SK-N-MC (cell line): ENCODE results near the gene UTP25.
"Not testable (repeated sequence)": the region's sequence is repeated elsewhere in the genome, so short reads cannot be mapped to it uniquely, and the experiment has no call there.

ENCODE experiments used
- DNase-seq: peaks from one replicate; pipeline ENCODE4 v3.0.0-alpha.2; 2011; ENCODE audit warnings: low read depth, low spot score
- H3K27ac ChIP-seq: fragments of 200-600 bp; sonication (generic); 2 replicates; pipeline ENCODE4 v1.5.1; 2016; ENCODE audit warnings: mixed run types
- H3K36me3 ChIP-seq: fragments of 200-600 bp; sonication (generic); 2 replicates; pipeline ENCODE4 v1.6.1; 2017; ENCODE audit warnings: antibody characterized with exemption, low read length, mixed read lengths; ENCODE audit not compliant: insufficient read depth
- H3K4me3 ChIP-seq: fragments of 200-600 bp; sonication (generic); 2 replicates; pipeline ENCODE4 v1.5.1; 2016
- H3K9ac ChIP-seq: fragments of 200-600 bp; sonication (generic); 2 replicates; pipeline ENCODE4 v1.8.0; 2017; ENCODE audit warnings: mixed run types, mixed read lengths; ENCODE audit not compliant: insufficient read length
- H3K9me3 ChIP-seq: fragments of 200-600 bp; sonication (generic); 2 replicates; pipeline ENCODE4 v1.6.1; 2017; ENCODE audit warnings: low read depth, mild to moderate bottlenecking, antibody characterized with exemption, low read length, moderate library complexity, mixed read lengths
- EZH2 ChIP-seq: fragments of 200-600 bp; sonication (generic); IDR thresholded peaks from one replicate; pipeline ENCODE4 v1.6.1; 2017; ENCODE audit warnings: antibody characterized with exemption
- FOXP2 ChIP-seq: optimal IDR thresholded peaks from 2 replicates; pipeline ENCODE3; 2011; ENCODE audit warnings: mild to moderate bottlenecking, moderate library complexity; ENCODE audit not compliant: insufficient read depth; ENCODE audit errors: extremely low read length, control extremely low read depth
- POLR2AphosphoS5 ChIP-seq: IDR thresholded peaks from 2 replicates; pipeline ENCODE4 v1.6.1; 2012; ENCODE audit warnings: mild to moderate bottlenecking, low read depth, low read length, borderline replicate concordance

Gene UTP25

DNA sequence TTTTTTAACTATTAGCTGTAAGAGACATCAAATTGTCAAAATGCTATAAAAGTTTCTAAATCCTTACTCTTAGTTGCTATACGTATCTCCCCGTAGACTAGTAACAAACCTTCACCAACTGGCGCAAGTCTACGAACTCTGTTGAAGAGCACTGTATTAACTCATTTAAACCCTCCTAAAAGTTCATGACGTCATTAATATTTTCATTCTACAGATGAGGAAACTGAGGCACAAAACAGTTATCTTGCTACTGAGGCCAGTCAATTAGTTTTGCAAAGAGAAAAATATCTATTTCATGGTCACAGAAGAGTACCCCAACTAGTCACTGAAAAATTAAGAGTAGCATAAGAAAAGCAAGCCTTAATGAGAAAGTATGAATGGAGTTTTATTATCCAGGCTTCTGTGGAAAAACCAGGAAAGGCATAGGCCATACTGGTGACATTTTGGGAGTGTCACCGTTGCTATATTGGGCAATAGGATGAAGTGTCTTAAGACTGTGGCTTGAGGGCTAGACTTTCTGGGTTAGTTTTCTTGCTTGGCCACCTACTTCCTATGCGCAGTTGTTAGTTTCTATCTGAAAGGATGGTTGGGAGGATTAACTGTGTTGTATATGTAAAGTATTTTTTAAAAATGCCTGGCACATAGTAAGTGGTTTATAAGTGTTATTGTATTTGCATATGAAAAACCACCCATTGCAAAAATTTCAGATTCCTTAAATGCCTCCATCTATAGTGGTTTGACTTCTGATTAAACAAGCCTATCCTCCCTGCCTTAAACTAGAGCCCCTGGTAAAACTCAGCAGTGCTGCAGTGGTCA is 57.8 kb downstream of the UTP25 start:
- no peaks in the 10 kb centered on the region for H3K36me3 ChIP-seq
- H3K9me3 ChIP-seq: no peaks in the 10 kb centered on the region
- no peak overlapping the region for H3K9ac ChIP-seq
- no peak for DNase-seq
- TF ChIP-seq POLR2AphosphoS5: no peak
- TF ChIP-seq EZH2: no peak
- TF ChIP-seq FOXP2: no peak
- H3K4me3 ChIP-seq: no peak overlapping the region
- no peak overlapping the region for H3K27ac ChIP-seq

- TF ChIP-seq FOXP2 (no peak), POLR2AphosphoS5 (no peak), EZH2 (no peak)
- no peaks in the 10 kb centered on the region for H3K36me3 ChIP-seq
- no peaks in the 10 kb centered on the region for H3K9me3 ChIP-seq
- no peak for DNase-seq
- H3K27ac ChIP-seq: no peak overlapping the region
- H3K4me3 ChIP-seq: no peak overlapping the region
- H3K9ac ChIP-seq: no peak overlapping the region
These were observed 58.4 kb downstream of the UTP25 start for GRCh38 chr1:209886219-209886536.

- H3K27ac ChIP-seq, H3K9ac ChIP-seq, H3K9me3 ChIP-seq, H3K36me3 ChIP-seq, DNase-seq, H3K4me3 ChIP-seq: not testable (repeated sequence)
These were observed 60.7 kb downstream of the UTP25 start for GRCh38 chr1:209888291-209889076.

DNA sequence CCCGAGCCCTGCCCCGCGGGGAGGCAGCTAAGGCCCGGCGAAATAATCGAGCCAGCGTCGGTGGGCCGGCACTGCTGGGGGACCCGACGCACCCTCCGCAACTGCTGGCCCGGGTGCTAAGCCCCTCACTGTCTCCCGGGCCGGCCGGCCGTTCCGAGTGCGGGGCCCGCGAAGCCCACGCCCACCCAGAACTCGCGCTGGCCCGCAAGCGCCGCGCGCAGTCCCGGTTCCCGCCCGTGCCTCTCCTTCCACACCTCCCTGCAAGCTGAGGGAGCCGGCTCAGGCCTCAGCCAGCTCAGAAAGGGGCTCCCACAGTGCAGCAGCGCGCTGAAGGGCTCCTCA is 61.3 kb downstream of the UTP25 start:
- H3K36me3 ChIP-seq: no peaks in the 10 kb centered on the region
- no peak for TF ChIP-seq FOXP2
- no peak for TF ChIP-seq EZH2
- TF ChIP-seq POLR2AphosphoS5: no peak
- no peak for DNase-seq
- H3K9ac ChIP-seq: no peak overlapping the region
- H3K27ac ChIP-seq: no peak overlapping the region
- no peaks in the 10 kb centered on the region for H3K9me3 ChIP-seq
- no peak overlapping the region for H3K4me3 ChIP-seq

DNA sequence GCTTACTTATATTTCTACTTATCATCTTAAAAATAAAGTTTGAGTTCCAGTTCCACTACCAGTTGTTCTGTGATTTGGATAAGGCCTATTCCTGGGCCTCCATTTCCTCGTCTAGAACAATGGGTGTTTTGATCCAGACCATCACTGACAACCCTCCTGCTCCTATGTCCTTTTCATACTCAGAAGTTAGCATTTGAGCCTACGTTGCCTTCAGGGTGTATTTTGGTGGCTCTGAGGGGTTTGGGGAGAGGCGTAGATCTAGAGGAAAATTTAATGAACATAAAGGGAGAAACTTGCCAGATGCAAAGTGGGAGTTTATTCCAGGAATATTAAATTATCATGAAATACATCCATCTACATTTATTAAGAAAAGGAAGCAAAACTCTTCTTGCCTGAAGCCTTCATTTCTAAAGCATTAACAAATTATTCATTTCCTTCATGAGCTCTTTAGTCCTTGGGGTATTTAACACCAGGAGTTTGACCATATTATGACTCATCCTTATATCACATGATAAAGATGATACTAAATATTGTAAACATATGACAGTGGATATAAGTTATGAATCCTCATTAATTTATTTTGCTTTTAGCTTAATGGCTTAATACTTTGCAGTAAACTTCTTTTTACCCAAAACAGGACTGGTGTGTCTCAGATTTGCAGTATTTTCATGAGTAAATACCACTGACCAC is 63.0 kb downstream of the UTP25 start:
- no peaks in the 10 kb centered on the region for H3K36me3 ChIP-seq
- H3K9ac ChIP-seq: no peak overlapping the region
- H3K27ac ChIP-seq: no peak overlapping the region
- no peak overlapping the region for H3K4me3 ChIP-seq
- TF ChIP-seq EZH2: no peak
- no peak for TF ChIP-seq FOXP2
- no peak for TF ChIP-seq POLR2AphosphoS5
- DNase-seq: no peak
- H3K9me3 ChIP-seq: no peaks in the 10 kb centered on the region

DNA sequence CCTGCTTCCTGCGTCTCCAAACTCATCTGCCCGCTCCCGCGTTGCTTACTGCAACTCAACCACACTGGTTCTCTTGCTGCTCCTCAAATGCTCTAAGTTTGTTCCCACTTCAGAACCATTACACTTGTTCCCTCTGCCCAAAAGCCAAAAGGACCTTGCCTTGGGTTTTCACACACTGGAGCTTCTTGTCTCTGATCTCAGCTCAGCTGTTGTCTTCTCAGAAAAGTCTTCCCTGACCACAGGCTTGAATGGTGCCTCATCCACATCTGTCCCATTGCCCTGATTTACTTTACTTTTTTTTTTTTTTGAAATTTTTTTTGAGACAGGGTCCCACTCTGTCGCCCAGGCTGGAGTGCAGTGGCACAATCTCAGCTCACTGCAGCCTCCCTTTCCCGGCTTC is 66.0 kb downstream of the UTP25 start:
- H3K9me3 ChIP-seq: no peaks in the 10 kb centered on the region

GRCh38 chr1:209895709-209896108 is 67.9 kb downstream of the UTP25 start:
- no peak for DNase-seq
- H3K4me3 ChIP-seq: no peak overlapping the region
- H3K36me3 ChIP-seq: no peaks in the 10 kb centered on the region
- TF ChIP-seq POLR2AphosphoS5: no peak
- TF ChIP-seq EZH2: no peak
- no peak for TF ChIP-seq FOXP2
- no peaks in the 10 kb centered on the region for H3K9me3 ChIP-seq
- no peak overlapping the region for H3K9ac ChIP-seq
- no peak overlapping the region for H3K27ac ChIP-seq

More for the DNA sequence above, 66.0 kb downstream of the UTP25 start:
- no peak overlapping the region for H3K27ac ChIP-seq
- no peak for DNase-seq
- H3K9ac ChIP-seq: no peak overlapping the region
- H3K36me3 ChIP-seq: no peaks in the 10 kb centered on the region
- TF ChIP-seq FOXP2 (no peak), EZH2 (no peak), POLR2AphosphoS5 (no peak)
- no peak overlapping the region for H3K4me3 ChIP-seq

GRCh38 chr1:209896346-209896745 is 68.6 kb downstream of the UTP25 start:
- no peak for DNase-seq
- H3K27ac ChIP-seq: no peak overlapping the region

DNA sequence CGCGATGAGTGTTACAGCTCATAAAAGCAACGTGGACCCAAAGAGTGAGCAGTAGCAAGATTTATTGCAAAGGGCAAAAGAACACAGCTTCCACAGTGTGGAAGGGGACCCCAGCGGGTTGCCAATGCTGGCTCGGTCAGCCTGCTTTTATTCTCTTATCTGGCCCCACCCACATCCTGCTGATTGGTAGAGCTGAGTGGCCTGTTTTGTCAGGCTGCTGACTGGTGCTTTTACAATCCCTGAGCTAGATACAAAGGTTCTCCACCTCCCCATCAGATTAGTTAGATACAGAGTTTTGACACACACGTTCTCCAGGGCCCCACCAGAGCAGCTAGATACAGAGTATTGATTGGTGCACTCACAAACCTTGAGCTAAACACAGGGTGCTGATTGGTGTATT is 70.5 kb downstream of the UTP25 start:
- H3K9ac ChIP-seq, H3K36me3 ChIP-seq, H3K9me3 ChIP-seq, DNase-seq, H3K4me3 ChIP-seq, H3K27ac ChIP-seq: not testable (repeated sequence)

More at GRCh38 chr1:209896346-209896745, 68.6 kb downstream of the UTP25 start:
- no peaks in the 10 kb centered on the region for H3K36me3 ChIP-seq
- no peaks in the 10 kb centered on the region for H3K9me3 ChIP-seq
- TF ChIP-seq FOXP2: no peak
- TF ChIP-seq EZH2: no peak
- TF ChIP-seq POLR2AphosphoS5: no peak
- no peak overlapping the region for H3K4me3 ChIP-seq
- no peak overlapping the region for H3K9ac ChIP-seq

DNA sequence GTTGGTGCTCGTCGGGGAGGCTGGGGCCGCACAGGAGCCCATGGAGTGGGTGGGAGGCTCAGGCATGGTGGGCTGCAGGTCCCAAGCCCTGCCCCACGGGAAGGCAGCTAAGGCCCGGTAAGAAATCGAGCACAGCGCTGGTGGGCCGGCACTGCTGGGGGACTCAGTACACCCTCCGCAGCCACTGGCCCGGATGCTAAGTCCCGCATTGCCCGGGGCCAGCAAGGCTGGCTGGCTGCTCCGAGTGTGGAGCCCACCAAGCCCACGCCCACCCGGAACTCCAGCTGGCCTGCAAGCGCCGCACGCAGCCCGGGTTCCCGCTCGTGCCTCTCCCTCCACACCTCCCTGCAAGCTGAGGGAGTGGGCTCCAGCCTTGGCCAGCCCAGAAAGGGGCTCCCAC is 71.1 kb downstream of the UTP25 start:
- not testable (repeated sequence) for H3K36me3 ChIP-seq, H3K4me3 ChIP-seq, H3K9ac ChIP-seq, H3K9me3 ChIP-seq, H3K27ac ChIP-seq, DNase-seq
